SK-N-SH (cell line): ENCODE measurements around the gene PSMD6. TPM values are rescaled to one million over a fixed set of nuclear protein-coding genes. Genes with fewer than 3 reads are reported as not detected.

Experiments used
- CTCF ChIA-PET: fragments of 300-600, 350-600 bp; formaldehyde crosslinking; extraction: SDS; loops from one replicate; lab custom pipeline; 2021; lab: Yijun Ruan, JAX
- POLR2A ChIA-PET: fragments of 350-600 bp; sonication (Branson Sonifier 250); formaldehyde crosslinking; extraction: SDS; loops from one replicate; lab custom pipeline; 2020; ENCODE audit warnings: antibody characterized with exemption, inconsistent platforms; lab: Yijun Ruan, JAX
- DNase-seq: peaks from one replicate; pipeline ENCODE4 v3.0.0; 2012
- H2AFZ ChIP-seq: fragments of 200-600 bp; sonication (generic); 2 replicates; pipeline ENCODE4 v1.8.1; 2016; ENCODE audit warnings: antibody characterized with exemption, mild to moderate bottlenecking, low read depth
- H3F3A ChIP-seq: fragments of 200-600 bp; sonication (generic); replicated peaks from 2 replicates; pipeline ENCODE3; 2016; ENCODE audit warnings: antibody characterized with exemption, mild to moderate bottlenecking; ENCODE audit not compliant: insufficient read depth
- H3K27ac ChIP-seq, 2 experiments: fragments of 200-500 bp in 1 of 2; fragments of 200-600 bp in 1 of 2; sonication (Bioruptor generic) in 1 of 2; sonication (generic), shearing (Covaris generic) in 1 of 2; 2 replicates each; pipeline versions ENCODE4 v1.5.1 to v1.6.1; 2014 to 2016; ENCODE audit warnings: low read depth in 2 of 2, inconsistent platforms in 1 of 2, low read length in 1 of 2, mild to moderate bottlenecking in 1 of 2, mixed read lengths in 1 of 2
- H3K27me3 ChIP-seq: fragments of 200-600 bp; sonication (generic), shearing (Covaris generic); 2 replicates; pipeline ENCODE4 v1.6.1; 2016; ENCODE audit warnings: mixed run types; ENCODE audit not compliant: insufficient read depth
- H3K36me3 ChIP-seq, 2 experiments: fragments of 200-500 bp in 1 of 2; fragments of 200-600 bp in 1 of 2; sonication (Bioruptor generic) in 1 of 2; sonication (generic) in 1 of 2; replicated peaks in 1 of 2; 2 replicates each; pipeline versions ENCODE3 to v1.5.1; 2014 to 2016; ENCODE audit warnings: low read length in 1 of 2, mild to moderate bottlenecking in 1 of 2; ENCODE audit not compliant: insufficient read depth in 2 of 2, control insufficient read depth in 1 of 2
- H3K4me1 ChIP-seq, 2 experiments: fragments of 200-500 bp in 1 of 2; fragments of 200-600 bp in 1 of 2; sonication (Bioruptor generic) in 1 of 2; sonication (generic), shearing (Covaris generic) in 1 of 2; 2 replicates each; pipeline versions ENCODE4 v1.5.1 to v1.6.1; 2014 to 2016; ENCODE audit warnings: low read depth in 1 of 2, low read length in 1 of 2, mixed run types in 1 of 2; ENCODE audit not compliant: insufficient read depth in 2 of 2, control insufficient read depth in 1 of 2
- H3K4me2 ChIP-seq: fragments of 200-600 bp; sonication (generic), shearing (Covaris generic); 2 replicates; pipeline ENCODE4 v1.6.1; 2017; ENCODE audit warnings: mixed run types
- H3K4me3 ChIP-seq, 2 experiments: fragments of 200-500 bp in 1 of 2; fragments of 200-600 bp in 1 of 2; sonication (Bioruptor generic) in 1 of 2; sonication (generic), shearing (Covaris generic) in 1 of 2; 2 replicates each; pipeline versions ENCODE4 v1.5.1 to v1.8.1; 2014 to 2016; ENCODE audit warnings: low read depth in 2 of 2, inconsistent platforms in 1 of 2, low read length in 1 of 2, mild to moderate bottlenecking in 1 of 2, mixed read lengths in 1 of 2, moderate library complexity in 1 of 2
- H3K79me2 ChIP-seq: fragments of 200-600 bp; sonication (generic); 2 replicates; pipeline ENCODE4 v1.8.1; 2017; ENCODE audit warnings: mild to moderate bottlenecking; ENCODE audit not compliant: insufficient read depth
- H3K9ac ChIP-seq: fragments of 200-600 bp; sonication (generic); 2 replicates; pipeline ENCODE4 v1.6.1; 2017; ENCODE audit warnings: mixed run types
- H3K9me2 ChIP-seq: fragments of 200-600 bp; sonication (generic); 2 replicates; pipeline ENCODE4 v1.6.1; 2017; ENCODE audit warnings: mixed run types
- H3K9me3 ChIP-seq: fragments of 200-600 bp; sonication (generic); 2 replicates; pipeline ENCODE4 v1.6.1; 2017; ENCODE audit warnings: mixed run types, mild to moderate bottlenecking, moderate library complexity
- H4K20me1 ChIP-seq: fragments of 200-600 bp; sonication (generic); 2 replicates; pipeline ENCODE4 v1.6.1; 2017; ENCODE audit warnings: mild to moderate bottlenecking, mixed run types; ENCODE audit not compliant: insufficient read depth
- CHD2 ChIP-seq: fragments of 150-350 bp; IDR thresholded peaks from 2 replicates; pipeline ENCODE4 v1.6.1; 2018; ENCODE audit warnings: low read length; ENCODE audit not compliant: partially characterized antibody
- CTCF ChIP-seq: fragments of 200-600 bp; sonication (generic); IDR thresholded peaks from 2 replicates; pipeline ENCODE4 v1.6.1; 2017; ENCODE audit warnings: antibody characterized with exemption, mild to moderate bottlenecking, moderate library complexity
- EP300 ChIP-seq, 2 experiments: IDR thresholded peaks; 2 replicates each; pipeline versions ENCODE4 v1.4.0 to v1.6.1; 2012; ENCODE audit warnings: borderline replicate concordance in 1 of 2, low read depth in 1 of 2, low read length in 1 of 2
- EZH2phosphoT487 ChIP-seq: fragments of 200-600 bp; sonication (generic); IDR thresholded peaks from 2 replicates; pipeline ENCODE4 v1.6.1; 2017; ENCODE audit warnings: low read depth, mixed run types, mild to moderate bottlenecking, antibody characterized with exemption, moderate library complexity, borderline replicate concordance
- FOSL2 ChIP-seq: IDR thresholded peaks from 2 replicates; pipeline ENCODE4 v1.4.0; 2012; ENCODE audit warnings: low read depth, mild to moderate bottlenecking, moderate library complexity, borderline replicate concordance
- GABPA ChIP-seq: IDR thresholded peaks from 2 replicates; pipeline ENCODE4 v1.4.0; 2012; ENCODE audit warnings: low read depth, mild to moderate bottlenecking
- GATA2 ChIP-seq: sonication (generic); formaldehyde crosslinking; IDR thresholded peaks from 2 replicates; pipeline ENCODE4 v1.5.0; 2020; ENCODE audit warnings: mild to moderate bottlenecking, missing genetic modification reagents
- JUND ChIP-seq: IDR thresholded peaks from 2 replicates; pipeline ENCODE4 v1.4.0; 2012
- MEF2A ChIP-seq: IDR thresholded peaks from 2 replicates; pipeline ENCODE4 v1.4.0; 2012; ENCODE audit warnings: low read depth, borderline replicate concordance
- MXI1 ChIP-seq: IDR thresholded peaks from 2 replicates; pipeline ENCODE4 v1.6.1; 2012; ENCODE audit warnings: mild to moderate bottlenecking, low read depth, low read length, improper control_type of control experiment
- NRF1 ChIP-seq: IDR thresholded peaks from 2 replicates; pipeline ENCODE4 v1.6.1; 2012; ENCODE audit warnings: low read depth, mild to moderate bottlenecking, low read length
- POLR2AphosphoS5 ChIP-seq: IDR thresholded peaks from 2 replicates; pipeline ENCODE4 v1.6.1; 2012; ENCODE audit warnings: low read depth, low read length
- RFX5 ChIP-seq: IDR thresholded peaks from 2 replicates; pipeline ENCODE4 v1.6.1; 2012; ENCODE audit warnings: mild to moderate bottlenecking, improper control_type of control experiment, low read length
- SIN3A ChIP-seq: IDR thresholded peaks from 2 replicates; pipeline ENCODE4 v1.6.1; 2012; ENCODE audit warnings: low read depth, mild to moderate bottlenecking, low read length, moderate library complexity, borderline replicate concordance
- SMC3 ChIP-seq: IDR thresholded peaks from 2 replicates; pipeline ENCODE4 v1.6.1; 2012; ENCODE audit warnings: low read depth, low read length, improper control_type of control experiment
- TAF1 ChIP-seq: IDR thresholded peaks from 2 replicates; pipeline ENCODE4 v1.6.1; 2012; ENCODE audit warnings: low read depth, mild to moderate bottlenecking, low read length, moderate library complexity, borderline replicate concordance
- TCF12 ChIP-seq: IDR thresholded peaks from 2 replicates; pipeline ENCODE4 v1.4.0; 2012
- YY1 ChIP-seq: IDR thresholded peaks from 2 replicates; pipeline ENCODE4 v1.4.0; 2012; ENCODE audit warnings: low read depth, mild to moderate bottlenecking
- polyA plus RNA-seq, 3 experiments: library from polyadenylated mRNA; depleted of rRNA; stranded (reverse); fragments of >200 nt; gene quantifications; 2 replicates each; pipeline ENCODE4 v1.2.3, GENCODE V29; 2012
- TF ChIP-seq, protein P1 (sequence below): IDR thresholded peaks from 2 replicates; pipeline ENCODE4; 2012
- TF ChIP-seq, protein P2 (sequence below): fragments of 150-350 bp; IDR thresholded peaks from 2 replicates; pipeline ENCODE4 v1.6.1; 2016; ENCODE audit warnings: mild to moderate bottlenecking, low read depth, low read length
- TF ChIP-seq, protein P3 (sequence below): fragments of 150-350 bp; IDR thresholded peaks from 2 replicates; pipeline ENCODE4 v1.6.1; 2017; ENCODE audit warnings: antibody characterized with exemption, low read length, low read depth, borderline replicate concordance

Gene PSMD6
- polyA plus RNA-seq, 1 of the 3 experiments (the other 2 are of a cell fraction): 90.3 TPM

GRCh38 chr3:64053581-64053980 lies 30.3 kb upstream of the PSMD6 start (continued):
- TF ChIP-seq TAF1 (no peak), TCF12 (peak; percentile 13; the same call in 1 of the 2 replicates), MEF2A (no peak), SMC3 (peak; percentile 18; the same call in 1 of the 2 replicates), NRF1 (no peak), JUND (no peak), RFX5 (no peak; the same call in 1 of the 2 replicates), CHD2 (peak; percentile 55), CTCF (no peak), YY1 (no peak), FOSL2 (no peak), SIN3A (no peak)
- TF ChIP-seq, protein P1, sequence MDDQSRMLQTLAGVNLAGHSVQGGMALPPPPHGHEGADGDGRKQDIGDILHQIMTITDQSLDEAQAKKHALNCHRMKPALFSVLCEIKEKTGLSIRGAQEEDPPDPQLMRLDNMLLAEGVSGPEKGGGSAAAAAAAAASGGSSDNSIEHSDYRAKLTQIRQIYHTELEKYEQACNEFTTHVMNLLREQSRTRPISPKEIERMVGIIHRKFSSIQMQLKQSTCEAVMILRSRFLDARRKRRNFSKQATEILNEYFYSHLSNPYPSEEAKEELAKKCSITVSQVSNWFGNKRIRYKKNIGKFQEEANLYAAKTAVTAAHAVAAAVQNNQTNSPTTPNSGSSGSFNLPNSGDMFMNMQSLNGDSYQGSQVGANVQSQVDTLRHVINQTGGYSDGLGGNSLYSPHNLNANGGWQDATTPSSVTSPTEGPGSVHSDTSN: no peak
- TF ChIP-seq, protein P2, sequence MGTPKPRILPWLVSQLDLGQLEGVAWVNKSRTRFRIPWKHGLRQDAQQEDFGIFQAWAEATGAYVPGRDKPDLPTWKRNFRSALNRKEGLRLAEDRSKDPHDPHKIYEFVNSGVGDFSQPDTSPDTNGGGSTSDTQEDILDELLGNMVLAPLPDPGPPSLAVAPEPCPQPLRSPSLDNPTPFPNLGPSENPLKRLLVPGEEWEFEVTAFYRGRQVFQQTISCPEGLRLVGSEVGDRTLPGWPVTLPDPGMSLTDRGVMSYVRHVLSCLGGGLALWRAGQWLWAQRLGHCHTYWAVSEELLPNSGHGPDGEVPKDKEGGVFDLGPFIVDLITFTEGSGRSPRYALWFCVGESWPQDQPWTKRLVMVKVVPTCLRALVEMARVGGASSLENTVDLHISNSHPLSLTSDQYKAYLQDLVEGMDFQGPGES: no peak

GRCh38 chr3:64053117-64053516 lies 29.8 kb upstream of the PSMD6 start:
- Histone ChIP-seq H3K9ac (no peak overlapping the region), H3K27ac (no peak overlapping the region), H4K20me1 (no peaks in the 10 kb centered on the region), H3K36me3 (no peaks in the 10 kb centered on the region), H3K79me2 (no peaks in the 10 kb centered on the region), H3K9me3 (no peaks in the 10 kb centered on the region), H3K9me2 (no peaks in the 10 kb centered on the region), H3K4me3 (no peak overlapping the region), H3K27me3 (no peaks in the 10 kb centered on the region), H2AFZ (no peak overlapping the region), H3K4me2 (no peak overlapping the region), H3K4me1 (peaks cover 0 to 12% of the 10 kb centered on the region in 2 experiments; a peak in 2 of 4 replicates), H3F3A (no peaks in the 10 kb centered on the region)
- DNase-seq: no peak
- ChIA-PET CTCF (interaction anchor here (0.6 to 2.1 kb wide), 8 partner anchors 10 to 432 kb away, joined by 3 to 6 read pairs (median 4); partner anchors contain the start of gene PSMD6), POLR2A (interaction anchor here (1.1 kb wide), 1 partner anchor 15 kb away, joined by 3 read pairs; no protein-coding TSS in a partner anchor)
- TF ChIP-seq, protein P3, sequence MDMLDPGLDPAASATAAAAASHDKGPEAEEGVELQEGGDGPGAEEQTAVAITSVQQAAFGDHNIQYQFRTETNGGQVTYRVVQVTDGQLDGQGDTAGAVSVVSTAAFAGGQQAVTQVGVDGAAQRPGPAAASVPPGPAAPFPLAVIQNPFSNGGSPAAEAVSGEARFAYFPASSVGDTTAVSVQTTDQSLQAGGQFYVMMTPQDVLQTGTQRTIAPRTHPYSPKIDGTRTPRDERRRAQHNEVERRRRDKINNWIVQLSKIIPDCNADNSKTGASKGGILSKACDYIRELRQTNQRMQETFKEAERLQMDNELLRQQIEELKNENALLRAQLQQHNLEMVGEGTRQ: no peak
- TF ChIP-seq GATA2: no peak
- no peak for TF ChIP-seq FOSL2
- no peak for TF ChIP-seq GABPA
- no peak for TF ChIP-seq CTCF
- TF ChIP-seq SMC3: no peak
- no peak for TF ChIP-seq MXI1
- no peak for TF ChIP-seq SIN3A
- TF ChIP-seq, protein P2: no peak
- TF ChIP-seq EP300 (IDR thresholded peaks at IDR 0.05; ENCODE audit: borderline replicate concordance in 1 of 2, low read depth in 1 of 2, low read length in 1 of 2): no peak
- TF ChIP-seq, protein P1: no peak
- no peak for TF ChIP-seq POLR2AphosphoS5
- no peak for TF ChIP-seq TAF1
- no peak for TF ChIP-seq EZH2phosphoT487
- TF ChIP-seq RFX5: no peak
